Measurements from ENCODE around the gene CNTROB.

Gene CNTROB

GRCh38 chr17:7916385-7916682 lies 15.7 kb upstream of the CNTROB start:
- Histone ChIP-seq H3K9me3 (peaks cover 2% of the 10 kb centered on the region; the same call in 1 of the 2 replicates), H3K36me3 (replicated peaks) (peaks cover 7% of the 10 kb centered on the region), H3K27me3 (ENCODE audit: low read depth) (no peaks in the 10 kb centered on the region), H3K4me3 (peak overlapping the region; percentile 40), H3K4me1 (peaks cover 17% of the 10 kb centered on the region)
- in situ Hi-C loops (cut with MboI; ENCODE audit: low sequenced_read_pairs), result loop anchor here (5.0 to 10.0 kb wide), 2 partner anchors 68 to 141 kb away; no protein-coding TSS in a partner anchor
- no peak for DNase-seq (ENCODE audit: low spot score in 2 of 2)

- no peak for DNase-seq (ENCODE audit: low spot score in 2 of 2)
- Histone ChIP-seq H3K36me3 (replicated peaks) (0 out of 2 replicates have a peak, but pooled peaks cover 2% of the 10 kb centered on the region), H3K9me3 (peaks cover 2% of the 10 kb centered on the region; the same call in 1 of the 2 replicates), H3K4me3 (no peak overlapping the region), H3K27me3 (ENCODE audit: low read depth) (no peaks in the 10 kb centered on the region), H3K4me1 (peaks cover 17% of the 10 kb centered on the region)
- in situ Hi-C loops (cut with MboI; ENCODE audit: low sequenced_read_pairs), result loop anchor here (5.0 to 10.0 kb wide), 2 partner anchors 68 to 140 kb away; no protein-coding TSS in a partner anchor
Measured at GRCh38 chr17:7916808-7917207, 15.2 kb upstream of the CNTROB start.

GRCh38 chr17:7922269-7922844 lies 9.6 kb upstream of the CNTROB start:
- H3K4me3 ChIP-seq, result no peak overlapping the region
- H3K4me1 ChIP-seq, result no peaks in the 10 kb centered on the region
- 0 out of 2 replicates have a peak, but pooled peaks cover 1% of the 10 kb centered on the region for H3K36me3 ChIP-seq (replicated peaks)
- H3K27me3 ChIP-seq (ENCODE audit: low read depth), result no peaks in the 10 kb centered on the region
- DNase-seq (ENCODE audit: low spot score in 2 of 2), result no peak
- H3K9me3 ChIP-seq, result no peaks in the 10 kb centered on the region
- in situ Hi-C loops (cut with MboI; ENCODE audit: low sequenced_read_pairs), result no loop called here

GRCh38 chr17:7922845-7923628 lies 9.0 kb upstream of the CNTROB start:
- in situ Hi-C loops (cut with MboI; ENCODE audit: low sequenced_read_pairs), result no loop called here
- DNase-seq (ENCODE audit: low spot score in 2 of 2), result no peak
- Histone ChIP-seq H3K4me1 (no peaks in the 10 kb centered on the region), H3K9me3 (no peaks in the 10 kb centered on the region), H3K36me3 (replicated peaks) (0 out of 2 replicates have a peak, but pooled peaks cover 3% of the 10 kb centered on the region), H3K4me3 (no peak overlapping the region), H3K27me3 (ENCODE audit: low read depth) (no peaks in the 10 kb centered on the region)

GRCh38 chr17:7927596-7927995 lies 4.4 kb upstream of the CNTROB start:
- Histone ChIP-seq H3K9me3 (no peaks in the 10 kb centered on the region), H3K4me3 (no peak overlapping the region), H3K36me3 (replicated peaks) (peaks cover 10% of the 10 kb centered on the region; the same call in 1 of the 2 replicates), H3K27me3 (ENCODE audit: low read depth) (no peaks in the 10 kb centered on the region), H3K4me1 (peaks cover 4% of the 10 kb centered on the region)
- in situ Hi-C loops (cut with MboI; ENCODE audit: low sequenced_read_pairs), result no loop called here
- no peak for DNase-seq (ENCODE audit: low spot score in 2 of 2)

GRCh38 chr17:7929158-7930023 lies 2.6 kb upstream of the CNTROB start, which contains the start of gene KCNAB3:
KCNAB3 (minus strand) TSS chr17:7929856; CDS start chr17:7929435, 421 bp downstream.
- DNase-seq (ENCODE audit: low spot score in 2 of 2), result peak in 1 of 2 experiments; percentile 27
- in situ Hi-C loops (cut with MboI; ENCODE audit: low sequenced_read_pairs), result loop anchor here (5.0 kb wide), 1 partner anchor 58 kb away; no protein-coding TSS in a partner anchor
- Histone ChIP-seq H3K27me3 (ENCODE audit: low read depth) (no peaks in the 10 kb centered on the region), H3K4me1 (peaks cover 13% of the 10 kb centered on the region), H3K36me3 (replicated peaks) (peaks cover 10% of the 10 kb centered on the region), H3K4me3 (no peak within 1 kb of the TSS), H3K9me3 (no peaks in the 10 kb centered on the region)

- in situ Hi-C loops (cut with MboI; ENCODE audit: low sequenced_read_pairs), result loop anchor here (5.0 kb wide), 1 partner anchor 56 kb away; no protein-coding TSS in a partner anchor
- no peaks in the 10 kb centered on the region for H3K9me3 ChIP-seq
- peaks cover 13% of the 10 kb centered on the region for H3K4me1 ChIP-seq
- peaks cover 21% of the 10 kb centered on the region for H3K36me3 ChIP-seq (replicated peaks)
- DNase-seq (ENCODE audit: low spot score in 2 of 2), result no peak
- H3K27me3 ChIP-seq (ENCODE audit: low read depth), result no peaks in the 10 kb centered on the region
- peak overlapping the region; percentile 78 for H3K4me3 ChIP-seq
Measured at GRCh38 chr17:7930841-7931631, 970 bp upstream of the CNTROB start.

- Histone ChIP-seq H3K9me3 (no peaks in the 10 kb centered on the region), H3K27me3 (ENCODE audit: low read depth) (no peaks in the 10 kb centered on the region), H3K4me3 (peak overlapping the region; percentile 78), H3K4me1 (peaks cover 13% of the 10 kb centered on the region), H3K36me3 (replicated peaks) (peaks cover 30% of the 10 kb centered on the region)
- peak; percentile 14 to 43 for DNase-seq (ENCODE audit: low spot score in 2 of 2)
- in situ Hi-C loops (cut with MboI; ENCODE audit: low sequenced_read_pairs), result loop anchor here (5.0 kb wide), 1 partner anchor 55 kb away; no protein-coding TSS in a partner anchor
Measured at GRCh38 chr17:7932483-7932891, 481 bp downstream of the CNTROB start.

GRCh38 chr17:7932949-7933348 lies 943 bp downstream of the CNTROB start:
- in situ Hi-C loops (cut with MboI; ENCODE audit: low sequenced_read_pairs), result loop anchor here (5.0 kb wide), 1 partner anchor 54 kb away; no protein-coding TSS in a partner anchor
- Histone ChIP-seq H3K36me3 (replicated peaks) (peaks cover 29% of the 10 kb centered on the region), H3K27me3 (ENCODE audit: low read depth) (no peaks in the 10 kb centered on the region), H3K4me1 (peaks cover 13% of the 10 kb centered on the region), H3K9me3 (no peaks in the 10 kb centered on the region), H3K4me3 (peak overlapping the region; percentile 78)
- DNase-seq (ENCODE audit: low spot score in 2 of 2), result peak; percentile 32 to 64

- no peak overlapping the region for H3K4me3 ChIP-seq
- peaks cover 11% of the 10 kb centered on the region for H3K4me1 ChIP-seq
- no peak for DNase-seq (ENCODE audit: low spot score in 2 of 2)
- in situ Hi-C loops (cut with MboI; ENCODE audit: low sequenced_read_pairs), result no loop called here
- H3K9me3 ChIP-seq, result no peaks in the 10 kb centered on the region
- no peaks in the 10 kb centered on the region for H3K27me3 ChIP-seq (ENCODE audit: low read depth)
- H3K36me3 ChIP-seq (replicated peaks), result peaks cover 45% of the 10 kb centered on the region
Measured at GRCh38 chr17:7935859-7936258, 3.9 kb downstream of the CNTROB start.

GRCh38 chr17:7940034-7940433 lies 8.0 kb downstream of the CNTROB start:
- Histone ChIP-seq H3K9me3 (no peaks in the 10 kb centered on the region), H3K27me3 (ENCODE audit: low read depth) (no peaks in the 10 kb centered on the region), H3K4me3 (no peak overlapping the region), H3K4me1 (no peaks in the 10 kb centered on the region), H3K36me3 (replicated peaks) (peaks cover 67% of the 10 kb centered on the region)
- in situ Hi-C loops (cut with MboI; ENCODE audit: low sequenced_read_pairs), result no loop called here
- DNase-seq (ENCODE audit: low spot score in 2 of 2), result no peak

GRCh38 chr17:7940743-7941142 lies 8.7 kb downstream of the CNTROB start:
- H3K27me3 ChIP-seq (ENCODE audit: low read depth), result no peaks in the 10 kb centered on the region
- in situ Hi-C loops (cut with MboI; ENCODE audit: low sequenced_read_pairs), result no loop called here

GRCh38 chr17:7943291-7943690 lies 11.3 kb downstream of the CNTROB start:
- peaks cover 74% of the 10 kb centered on the region for H3K36me3 ChIP-seq (replicated peaks)
- no peaks in the 10 kb centered on the region for H3K4me1 ChIP-seq
- DNase-seq (ENCODE audit: low spot score in 2 of 2), result no peak
- no peak overlapping the region for H3K4me3 ChIP-seq
- no peaks in the 10 kb centered on the region for H3K27me3 ChIP-seq (ENCODE audit: low read depth)
- no peaks in the 10 kb centered on the region for H3K9me3 ChIP-seq
- in situ Hi-C loops (cut with MboI; ENCODE audit: low sequenced_read_pairs), result no loop called here

More at GRCh38 chr17:7940743-7941142, 8.7 kb downstream of the CNTROB start:
- Histone ChIP-seq H3K9me3 (no peaks in the 10 kb centered on the region), H3K36me3 (replicated peaks) (peaks cover 70% of the 10 kb centered on the region), H3K4me1 (no peaks in the 10 kb centered on the region), H3K4me3 (no peak overlapping the region)
- DNase-seq (ENCODE audit: low spot score in 2 of 2), result no peak
